Measurements from ENCODE around the gene NCKAP5.

NCKAP5 gene

DNA sequence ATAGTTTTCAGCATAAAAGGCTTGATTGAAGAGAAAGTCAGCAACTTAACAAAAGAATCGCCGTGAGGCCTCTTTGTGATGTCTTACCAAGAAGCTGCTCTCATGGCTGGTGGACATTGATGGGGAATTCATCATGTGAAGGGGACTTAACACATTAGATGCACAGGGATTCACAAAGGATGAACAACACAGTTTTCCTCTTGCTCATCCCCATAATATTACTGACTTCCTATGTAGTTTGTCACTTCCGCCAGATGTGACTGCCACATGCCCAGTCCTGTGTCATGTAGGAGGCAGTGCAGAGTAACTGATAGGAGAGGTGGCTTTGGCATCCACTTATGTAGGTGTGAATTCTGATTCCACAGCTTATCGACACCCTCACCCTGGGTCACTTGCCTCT lies 665.6 kb downstream of the NCKAP5 start:
- no peak for DNase-seq

DNA sequence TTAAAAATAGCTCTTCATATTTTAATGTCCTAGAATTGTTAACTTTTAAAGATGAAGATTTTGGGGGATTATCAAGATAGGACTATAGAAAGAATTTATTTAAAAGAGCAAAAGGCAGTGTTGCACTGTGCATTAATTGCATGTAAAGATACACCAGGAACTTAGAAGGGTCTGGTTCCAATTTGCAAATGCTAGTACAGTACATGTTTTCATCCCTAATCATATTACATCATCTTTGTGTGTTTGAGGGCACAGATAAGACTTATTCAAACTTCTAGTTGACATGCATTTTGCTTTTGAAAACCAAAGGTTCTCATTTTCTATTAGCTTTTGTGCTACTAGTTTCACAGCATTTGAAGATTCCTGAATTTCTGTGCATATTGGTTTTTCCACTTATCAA lies 666.6 kb downstream of the NCKAP5 start:
- DNase-seq, result no peak

DNA sequence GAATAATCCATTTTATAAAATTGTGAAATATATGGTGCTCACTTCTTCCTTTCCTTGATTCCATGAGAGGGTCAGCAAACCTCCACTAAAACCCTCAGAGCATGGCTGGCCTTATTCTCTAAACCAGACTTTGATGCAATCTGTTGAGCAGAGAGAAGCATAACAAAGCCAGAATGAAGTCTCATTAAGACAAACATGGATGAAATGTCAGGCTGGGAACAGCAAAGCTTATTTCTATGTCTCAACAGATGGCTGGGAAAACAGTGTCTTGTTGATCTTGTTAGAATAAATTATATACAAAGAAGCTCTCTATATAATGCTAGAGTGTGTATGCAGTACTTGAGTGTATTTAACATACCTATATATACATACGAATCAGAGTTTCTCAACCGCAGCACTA lies 671.2 kb downstream of the NCKAP5 start:
- no peak for DNase-seq

GRCh38 chr2:132896073-132896472 lies 672.2 kb downstream of the NCKAP5 start:
- DNase-seq, result no peak

GRCh38 chr2:132891498-132891897 lies 676.8 kb downstream of the NCKAP5 start:
- no peak for DNase-seq

- no peak for DNase-seq
Observed at GRCh38 chr2:132886574-132886973, 681.7 kb downstream of the NCKAP5 start.

- no peak for DNase-seq
Observed at GRCh38 chr2:132884705-132885104, 683.6 kb downstream of the NCKAP5 start.

- DNase-seq, result no peak
Observed at GRCh38 chr2:132884292-132884691, 684.0 kb downstream of the NCKAP5 start.

GRCh38 chr2:132883430-132883829 lies 684.8 kb downstream of the NCKAP5 start:
- DNase-seq, result no peak

DNA sequence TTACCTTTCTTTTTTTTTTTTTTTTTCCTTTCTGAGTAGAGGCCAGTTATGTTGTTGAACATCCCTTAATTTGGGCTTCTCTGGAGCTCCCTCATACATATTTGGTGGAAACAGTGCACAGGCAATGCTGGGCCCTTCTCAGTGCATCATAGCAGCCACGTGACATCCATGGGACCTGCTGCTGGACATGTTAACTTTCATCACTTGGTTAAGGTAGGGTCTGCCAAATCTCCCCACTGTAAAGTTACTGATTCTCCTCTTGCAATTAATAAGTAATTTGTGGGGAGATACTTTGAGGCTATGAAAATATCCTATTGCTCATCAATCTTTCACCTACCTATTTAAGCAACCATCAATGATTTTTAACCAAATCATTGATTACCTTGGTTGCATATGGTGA lies 686.7 kb downstream of the NCKAP5 start:
- DNase-seq, result no peak

- DNase-seq, result no peak
Observed at GRCh38 chr2:132877923-132878322, 690.3 kb downstream of the NCKAP5 start.

DNA sequence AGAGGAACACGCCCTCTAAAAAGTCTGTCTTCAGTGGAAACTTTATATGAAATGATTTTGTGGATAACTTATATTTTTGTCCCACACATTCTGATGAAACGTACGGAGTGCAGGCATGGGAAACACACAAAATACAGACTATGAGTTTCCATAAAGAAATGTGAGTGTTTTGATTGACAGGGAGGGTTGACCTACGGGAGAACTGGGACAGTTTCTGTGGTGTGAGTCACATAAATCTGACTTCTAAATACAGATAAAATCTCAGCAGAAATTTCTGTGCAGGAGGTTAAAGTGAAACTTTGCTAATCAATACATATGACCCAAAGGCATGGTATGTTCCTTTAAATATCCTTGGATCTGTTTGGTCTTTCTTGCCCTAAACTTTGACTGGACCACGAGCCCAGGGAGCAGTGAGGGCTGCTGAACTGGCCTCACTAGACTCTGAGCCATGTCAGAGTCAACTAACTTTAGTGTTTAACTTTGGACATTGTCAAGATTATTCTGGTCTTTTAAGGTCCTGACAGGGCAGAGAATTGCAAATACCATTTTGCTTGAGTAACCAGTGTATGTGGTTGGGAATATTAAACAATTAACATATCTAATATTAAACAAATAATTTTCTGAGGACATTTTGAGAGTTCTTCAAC lies 691.4 kb downstream of the NCKAP5 start:
- DNase-seq, result no peak

DNA sequence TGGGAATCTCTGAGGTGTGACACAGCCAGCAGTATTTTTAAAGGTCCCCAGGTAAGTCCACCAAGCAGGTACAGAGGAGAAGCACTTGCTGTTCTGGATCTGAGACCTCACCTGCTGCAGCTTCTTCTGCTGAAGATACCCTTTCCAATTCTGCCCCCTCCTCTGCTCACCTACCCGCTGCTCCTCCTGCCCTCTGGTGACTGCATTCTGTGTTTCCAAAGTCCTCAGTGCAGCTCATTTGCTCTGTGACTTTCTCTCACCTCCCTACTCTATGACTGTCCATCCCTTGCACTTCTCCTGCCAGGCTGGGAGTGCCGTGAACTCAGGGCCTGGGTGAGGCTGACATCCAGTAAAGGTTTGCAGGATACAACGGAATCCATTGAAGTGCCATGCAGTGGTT lies 693.1 kb downstream of the NCKAP5 start:
- no peak for DNase-seq

DNA sequence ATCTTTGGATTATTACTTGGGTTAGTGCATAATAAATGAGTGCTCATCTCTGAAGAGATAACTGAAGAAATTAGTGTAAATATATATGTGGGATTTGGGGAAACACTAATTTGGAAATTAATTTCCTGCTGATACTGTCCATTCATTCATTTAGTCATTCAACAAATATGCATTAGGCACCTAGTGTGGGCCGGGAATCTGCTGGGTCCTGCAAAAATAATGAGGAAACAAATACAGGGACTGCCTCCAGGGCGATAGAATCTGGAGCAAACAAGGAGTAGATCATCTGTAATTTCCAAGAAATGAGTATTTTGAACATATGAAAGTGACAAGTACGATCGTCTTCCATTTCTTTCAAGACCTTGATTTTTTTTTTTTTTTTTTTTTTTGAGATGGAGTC lies 694.5 kb downstream of the NCKAP5 start:
- no peak for DNase-seq

GRCh38 chr2:132871831-132872230 lies 696.4 kb downstream of the NCKAP5 start:
- no peak for DNase-seq

DNA sequence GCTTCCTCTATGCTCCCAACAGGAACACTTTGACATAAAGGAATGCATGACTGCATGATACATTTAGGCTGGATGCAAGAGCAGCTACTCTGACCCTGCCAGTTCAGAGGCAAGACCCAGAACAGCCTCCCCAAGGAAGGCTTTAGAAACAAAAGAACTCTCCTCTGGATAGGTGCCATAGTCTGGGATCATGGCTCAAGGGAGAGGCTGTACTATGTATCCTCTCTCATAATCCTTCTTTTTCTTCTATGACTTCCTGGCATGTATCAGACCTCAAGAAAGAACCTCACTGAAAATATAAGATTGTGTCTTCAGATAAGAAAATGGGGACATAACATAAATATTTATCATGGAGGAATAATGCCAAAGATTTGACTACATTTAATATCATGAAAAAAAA lies 704.3 kb downstream of the NCKAP5 start:
- no peak for DNase-seq

GRCh38 chr2:132860220-132860619 lies 708.0 kb downstream of the NCKAP5 start:
- DNase-seq, result no peak

DNA sequence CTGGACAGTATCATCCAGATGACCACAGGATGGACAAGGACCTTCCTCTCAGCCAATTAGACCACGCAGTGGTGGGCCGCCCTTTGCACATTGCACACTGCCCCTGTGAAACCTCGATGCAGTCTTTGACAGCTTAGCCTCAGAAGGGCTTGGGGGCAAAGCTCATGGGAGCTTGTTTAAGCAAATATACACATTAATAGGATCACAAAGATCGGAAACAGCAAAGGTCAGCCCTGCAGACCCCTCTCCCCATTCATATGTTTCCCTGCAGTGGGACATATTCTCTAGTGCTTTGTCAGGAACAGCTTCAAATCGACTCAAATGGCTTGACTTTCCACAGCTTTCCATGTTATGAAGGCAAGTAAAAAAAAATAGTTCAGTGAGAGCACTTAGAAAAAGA lies 708.7 kb downstream of the NCKAP5 start:
- DNase-seq, result no peak

DNA sequence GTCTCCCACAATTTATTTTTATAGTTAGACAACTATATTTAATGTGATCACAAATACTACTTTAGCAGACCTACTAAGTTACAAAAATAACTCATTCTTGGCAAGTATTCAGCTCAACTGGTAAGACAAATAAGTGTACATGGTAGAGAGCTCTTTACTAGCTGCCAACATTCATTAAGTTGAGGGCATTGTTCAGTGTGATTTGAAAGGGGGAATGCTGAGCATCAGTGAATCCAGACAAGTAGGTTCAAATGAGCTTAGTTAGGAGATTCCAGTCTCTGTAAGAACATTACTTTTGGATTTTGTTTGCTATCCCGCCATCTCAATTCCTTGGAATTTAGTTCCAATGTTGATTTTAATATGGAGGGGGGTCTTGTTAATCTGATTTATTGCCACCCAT lies 710.9 kb downstream of the NCKAP5 start:
- DNase-seq, result no peak

DNA sequence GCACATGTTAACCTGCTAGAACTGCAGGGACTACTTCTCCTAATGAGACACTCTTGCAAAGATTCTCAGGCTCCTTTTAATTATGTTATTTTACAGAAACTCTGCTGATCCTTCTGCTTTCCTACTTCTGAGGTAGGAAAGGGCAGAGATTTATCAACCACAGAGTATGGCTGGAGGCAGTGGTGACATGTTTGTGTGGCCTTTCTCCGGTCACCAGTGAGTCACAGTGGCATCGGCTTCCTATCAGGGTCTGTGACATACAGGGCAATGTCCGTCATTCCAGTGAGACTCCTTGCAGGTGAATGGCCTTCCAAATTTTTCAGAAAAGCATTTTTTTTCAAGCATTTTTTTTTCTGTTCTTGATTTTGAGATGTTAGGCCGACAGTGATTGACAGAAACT lies 717.6 kb downstream of the NCKAP5 start:
- no peak for DNase-seq

GRCh38 chr2:132849118-132849517 lies 719.1 kb downstream of the NCKAP5 start:
- DNase-seq, result no peak

DNA sequence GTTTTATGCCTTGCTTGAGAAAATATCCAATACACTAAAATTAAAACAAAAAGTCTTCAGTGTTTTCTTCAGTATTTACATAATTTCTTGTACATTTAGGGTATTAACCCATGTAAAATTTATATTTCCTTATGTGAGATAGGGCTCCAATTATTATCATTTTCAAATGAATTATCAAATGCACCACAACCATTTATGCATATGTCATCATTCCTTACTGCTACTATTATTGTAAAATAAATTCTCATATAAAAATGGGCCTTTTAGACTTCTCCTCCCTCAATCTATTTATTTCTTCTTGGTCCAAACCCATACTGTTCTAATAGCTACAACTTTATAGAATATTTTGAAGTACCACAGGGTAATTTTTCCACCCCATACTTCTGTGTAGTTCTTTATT lies 722.9 kb downstream of the NCKAP5 start:
- no peak for DNase-seq

- DNase-seq, result no peak
Observed at GRCh38 chr2:132844585-132844984, 723.7 kb downstream of the NCKAP5 start.

DNA sequence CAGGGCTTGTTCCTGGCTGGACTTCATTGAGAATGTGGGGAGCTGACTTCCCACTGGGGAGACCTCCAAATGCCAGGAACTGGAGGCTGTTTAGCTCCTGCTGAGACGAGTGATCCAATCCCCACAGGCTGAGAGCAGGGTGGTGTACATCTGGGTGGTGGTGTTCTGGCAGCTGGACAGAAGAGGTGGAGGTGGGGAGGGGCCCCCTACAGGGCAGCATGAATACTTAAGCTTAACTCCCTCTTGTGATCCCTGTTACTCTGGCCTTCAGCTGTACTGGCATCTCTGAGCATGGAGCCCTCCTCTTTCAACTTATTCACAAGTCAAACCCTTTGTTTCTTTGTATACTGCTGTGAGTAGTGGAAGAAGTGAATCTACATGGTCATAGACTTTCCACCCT lies 730.5 kb downstream of the NCKAP5 start:
- no peak for DNase-seq

DNA sequence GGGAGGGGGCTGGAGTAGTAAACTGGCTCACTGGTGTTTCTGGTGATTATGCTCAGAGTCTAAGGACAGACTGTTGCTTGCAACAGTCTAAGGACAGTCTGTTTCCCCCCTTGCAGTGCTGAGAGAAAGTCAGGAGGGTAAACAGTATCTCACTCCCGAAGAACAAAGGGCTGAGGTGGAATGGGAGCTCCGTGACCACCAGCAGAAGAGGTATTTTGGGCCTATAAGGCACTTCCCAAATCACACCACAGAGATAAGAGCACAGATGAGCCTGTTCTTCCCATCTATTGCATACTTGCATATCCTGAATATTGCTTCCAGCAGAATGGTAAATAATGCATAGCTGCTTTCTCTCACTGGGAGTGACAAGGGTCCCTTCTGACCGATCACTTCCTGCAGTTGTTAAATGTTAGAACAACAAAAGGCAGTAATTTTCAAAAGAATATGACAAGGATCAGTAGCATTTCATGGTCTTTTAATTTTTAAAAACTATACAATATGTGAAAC lies 737.9 kb downstream of the NCKAP5 start:
- DNase-seq, result no peak
